HEK293 (cell line): Measurements from ENCODE around the gene CKB.

Experiments
- FEZF1 ChIP-seq: fragments of 450-650 bp; formaldehyde crosslinking; IDR thresholded peaks from 2 replicates; pipeline ENCODE4 v1.5.1; 2016; ENCODE audit warnings: missing biosample characterization, missing genetic modification characterization
- GLIS1 ChIP-seq: fragments of 450-650 bp; formaldehyde crosslinking; IDR thresholded peaks from 2 replicates; pipeline ENCODE4 v1.5.1; 2016; ENCODE audit warnings: missing biosample characterization, missing genetic modification characterization
- GLIS2 ChIP-seq: fragments of 450-650 bp; formaldehyde crosslinking; IDR thresholded peaks from 2 replicates; pipeline ENCODE4 v1.5.1; 2016; ENCODE audit warnings: missing biosample characterization, missing genetic modification characterization
- HIC1 ChIP-seq: fragments of 450-650 bp; formaldehyde crosslinking; IDR thresholded peaks from 2 replicates; pipeline ENCODE4 v1.5.1; 2016; ENCODE audit warnings: missing biosample characterization, missing genetic modification characterization
- KLF7 ChIP-seq: fragments of 450-650 bp; formaldehyde crosslinking; IDR thresholded peaks from 2 replicates; pipeline ENCODE4 v1.5.1; 2016; ENCODE audit warnings: missing biosample characterization, missing genetic modification characterization, borderline replicate concordance
- KLF8 ChIP-seq: fragments of 450-650 bp; formaldehyde crosslinking; IDR thresholded peaks from 2 replicates; pipeline ENCODE4 v1.5.1; 2016; ENCODE audit warnings: missing biosample characterization, missing genetic modification characterization
- KLF9 ChIP-seq: fragments of 450-650 bp; formaldehyde crosslinking; IDR thresholded peaks from 2 replicates; pipeline ENCODE4 v1.5.1; 2016; ENCODE audit warnings: missing biosample characterization, missing genetic modification characterization, low read depth
- SALL2 ChIP-seq: fragments of 450-650 bp; formaldehyde crosslinking; IDR thresholded peaks from 2 replicates; pipeline ENCODE4 v1.5.0; 2017; ENCODE audit warnings: missing biosample characterization, mild to moderate bottlenecking, missing genetic modification characterization, borderline replicate concordance
- SCRT2 ChIP-seq: fragments of 450-650 bp; formaldehyde crosslinking; IDR thresholded peaks from 2 replicates; pipeline ENCODE4 v1.5.1; 2016; ENCODE audit warnings: missing biosample characterization, missing genetic modification characterization
- SP2 ChIP-seq: fragments of 450-650 bp; formaldehyde crosslinking; IDR thresholded peaks from 2 replicates; pipeline ENCODE4 v1.5.1; 2016; ENCODE audit warnings: missing biosample characterization, missing genetic modification characterization
- ZBTB10 ChIP-seq: fragments of 450-650 bp; formaldehyde crosslinking; IDR thresholded peaks from 2 replicates; pipeline ENCODE4 v1.5.1; 2016; ENCODE audit warnings: missing biosample characterization, missing genetic modification characterization
- ZBTB20 ChIP-seq: fragments of 450-650 bp; formaldehyde crosslinking; IDR thresholded peaks from 2 replicates; pipeline ENCODE4 v1.5.1; 2016; ENCODE audit warnings: missing biosample characterization, missing genetic modification characterization
- ZIC2 ChIP-seq: fragments of 450-650 bp; formaldehyde crosslinking; IDR thresholded peaks from 2 replicates; pipeline ENCODE4 v1.5.1; 2016; ENCODE audit warnings: missing biosample characterization, missing genetic modification characterization
- ZNF146 ChIP-seq: fragments of 450-650 bp; formaldehyde crosslinking; IDR thresholded peaks from 2 replicates; pipeline ENCODE4 v1.5.1; 2016; ENCODE audit warnings: missing biosample characterization, missing genetic modification characterization
- ZNF274 ChIP-seq, 2 experiments: fragments of 200-500 bp in 1 of 2; fragments of 450-650 bp in 1 of 2; sonication (Bioruptor generic) in 1 of 2; formaldehyde crosslinking in 1 of 2; IDR thresholded peaks; 2 replicates each; pipeline versions ENCODE4 v1.5.1 to v1.6.1; 2014 to 2016; ENCODE audit warnings: borderline replicate concordance in 1 of 2, inconsistent platforms in 1 of 2, low read length in 1 of 2, missing biosample characterization in 1 of 2, missing genetic modification characterization in 1 of 2
- ZNF280D ChIP-seq: fragments of 450-650 bp; formaldehyde crosslinking; IDR thresholded peaks from 2 replicates; pipeline ENCODE4 v1.5.1; 2016; ENCODE audit warnings: missing biosample characterization, missing genetic modification characterization
- ZNF350 ChIP-seq: fragments of 450-650 bp; formaldehyde crosslinking; IDR thresholded peaks from 2 replicates; pipeline ENCODE4 v1.5.0; 2017; ENCODE audit warnings: missing biosample characterization, mild to moderate bottlenecking, missing genetic modification characterization
- ZNF354C ChIP-seq: fragments of 450-650 bp; formaldehyde crosslinking; IDR thresholded peaks from 2 replicates; pipeline ENCODE4 v1.5.1; 2016; ENCODE audit warnings: missing biosample characterization, missing genetic modification characterization, low read depth, borderline replicate concordance
- ZNF366 ChIP-seq: fragments of 450-650 bp; formaldehyde crosslinking; conservative IDR thresholded peaks from 2 replicates; pipeline ENCODE4 v1.5.1; 2016; ENCODE audit warnings: missing biosample characterization, missing genetic modification characterization
- ZNF394 ChIP-seq: fragments of 450-650 bp; formaldehyde crosslinking; IDR thresholded peaks from 2 replicates; pipeline ENCODE4 v1.5.1; 2016; ENCODE audit warnings: missing biosample characterization, missing genetic modification characterization, mild to moderate bottlenecking, moderate library complexity, borderline replicate concordance
- ZNF404 ChIP-seq: fragments of 450-650 bp; formaldehyde crosslinking; IDR thresholded peaks from 2 replicates; pipeline ENCODE4 v1.5.1; 2017; ENCODE audit warnings: missing biosample characterization, missing genetic modification characterization
- ZNF629 ChIP-seq: fragments of 450-650 bp; formaldehyde crosslinking; IDR thresholded peaks from 2 replicates; pipeline ENCODE4 v1.5.1; 2017; ENCODE audit warnings: missing biosample characterization, missing genetic modification characterization
- ZNF654 ChIP-seq: fragments of 450-650 bp; formaldehyde crosslinking; IDR thresholded peaks from 2 replicates; pipeline ENCODE4 v1.5.1; 2016; ENCODE audit warnings: low read depth, missing biosample characterization, missing genetic modification characterization
- ZNF791 ChIP-seq: fragments of 450-650 bp; formaldehyde crosslinking; IDR thresholded peaks from 2 replicates; pipeline ENCODE4 v1.5.1; 2016; ENCODE audit warnings: missing biosample characterization, missing genetic modification characterization
- TF ChIP-seq, protein P1 (sequence below): fragments of 450-650 bp; formaldehyde crosslinking; IDR thresholded peaks from 2 replicates; pipeline ENCODE4 v1.5.1; 2017; ENCODE audit warnings: missing biosample characterization, missing genetic modification characterization
- TF ChIP-seq, protein P2 (sequence below): fragments of 450-650 bp; formaldehyde crosslinking; IDR thresholded peaks from 2 replicates; pipeline ENCODE4 v1.5.1; 2016; ENCODE audit warnings: missing biosample characterization, missing genetic modification characterization
- TF ChIP-seq, protein P3 (sequence below): fragments of 450-650 bp; formaldehyde crosslinking; IDR thresholded peaks from 2 replicates; pipeline ENCODE4 v1.5.1; 2016; ENCODE audit warnings: missing biosample characterization, missing genetic modification characterization

CKB gene

DNA sequence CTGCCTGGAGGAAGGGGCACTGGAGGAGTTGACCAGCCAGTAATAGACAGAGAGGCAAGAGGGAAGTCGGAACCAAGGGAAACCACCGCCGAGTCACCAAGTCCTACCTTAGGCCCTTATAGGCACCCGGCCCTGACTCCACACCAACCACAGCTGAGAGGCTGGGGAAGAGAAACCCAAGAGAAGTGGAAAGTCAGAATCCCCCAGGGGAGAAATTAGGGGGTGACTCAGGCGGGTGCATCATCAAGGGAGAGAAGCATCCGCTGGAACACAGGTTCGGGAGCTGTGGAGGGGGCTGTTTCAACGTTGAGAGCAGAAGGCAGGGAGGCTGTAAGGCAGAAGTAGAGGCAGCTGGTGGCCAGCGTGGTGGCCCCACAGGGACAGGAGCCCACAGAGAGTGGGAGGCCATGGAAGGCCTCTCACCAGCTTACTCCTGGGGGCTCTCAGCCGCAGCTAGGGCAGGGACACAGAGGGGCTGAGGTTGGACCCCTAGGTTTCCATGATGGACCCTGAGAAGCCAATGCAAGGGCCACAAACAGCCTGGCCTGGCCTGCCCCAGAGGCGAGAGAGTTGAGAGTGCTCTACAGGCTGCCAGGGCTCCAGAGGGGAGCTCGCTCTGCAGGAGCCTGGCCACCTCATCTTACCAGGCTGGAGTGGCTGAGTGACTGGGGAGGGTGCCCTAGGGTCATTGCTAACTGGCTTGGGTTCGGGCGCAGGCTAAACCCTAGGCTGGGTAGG lies 4.9 kb upstream of the CKB start (continued):
- TF ChIP-seq, protein P1, sequence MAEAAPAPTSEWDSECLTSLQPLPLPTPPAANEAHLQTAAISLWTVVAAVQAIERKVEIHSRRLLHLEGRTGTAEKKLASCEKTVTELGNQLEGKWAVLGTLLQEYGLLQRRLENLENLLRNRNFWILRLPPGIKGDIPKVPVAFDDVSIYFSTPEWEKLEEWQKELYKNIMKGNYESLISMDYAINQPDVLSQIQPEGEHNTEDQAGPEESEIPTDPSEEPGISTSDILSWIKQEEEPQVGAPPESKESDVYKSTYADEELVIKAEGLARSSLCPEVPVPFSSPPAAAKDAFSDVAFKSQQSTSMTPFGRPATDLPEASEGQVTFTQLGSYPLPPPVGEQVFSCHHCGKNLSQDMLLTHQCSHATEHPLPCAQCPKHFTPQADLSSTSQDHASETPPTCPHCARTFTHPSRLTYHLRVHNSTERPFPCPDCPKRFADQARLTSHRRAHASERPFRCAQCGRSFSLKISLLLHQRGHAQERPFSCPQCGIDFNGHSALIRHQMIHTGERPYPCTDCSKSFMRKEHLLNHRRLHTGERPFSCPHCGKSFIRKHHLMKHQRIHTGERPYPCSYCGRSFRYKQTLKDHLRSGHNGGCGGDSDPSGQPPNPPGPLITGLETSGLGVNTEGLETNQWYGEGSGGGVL: peak; percentile 23; the same call in 1 of the 2 replicates
- TF ChIP-seq, protein P2, sequence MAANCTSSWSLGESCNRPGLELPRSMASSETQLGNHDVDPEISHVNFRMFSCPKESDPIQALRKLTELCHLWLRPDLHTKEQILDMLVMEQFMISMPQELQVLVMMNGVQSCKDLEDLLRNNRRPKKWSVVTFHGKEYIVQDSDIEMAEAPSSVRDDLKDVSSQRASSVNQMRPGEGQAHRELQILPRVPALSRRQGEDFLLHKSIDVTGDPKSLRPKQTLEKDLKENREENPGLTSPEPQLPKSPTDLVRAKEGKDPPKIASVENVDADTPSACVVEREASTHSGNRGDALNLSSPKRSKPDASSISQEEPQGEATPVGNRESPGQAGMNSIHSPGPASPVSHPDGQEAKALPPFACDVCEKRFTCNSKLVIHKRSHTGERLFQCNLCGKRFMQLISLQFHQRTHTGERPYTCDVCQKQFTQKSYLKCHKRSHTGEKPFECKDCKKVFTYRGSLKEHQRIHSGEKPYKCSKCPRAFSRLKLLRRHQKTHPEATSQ (tag by site-specific recombination): no peak
- peak; percentile 98 for TF ChIP-seq GLIS1 (tag by site-specific recombination)
- TF ChIP-seq ZBTB20 (tag by site-specific recombination): no peak
- peak; percentile 63 for TF ChIP-seq GLIS2 (tag by site-specific recombination)
- no peak for TF ChIP-seq ZNF274 (IDR thresholded peaks at IDR 0.05; ENCODE audit: low read length)
- no peak for TF ChIP-seq ZNF274 (tag by site-specific recombination; IDR thresholded peaks at IDR 0.05; ENCODE audit: borderline replicate concordance)
- TF ChIP-seq ZNF394 (tag by site-specific recombination): no peak
- no peak for TF ChIP-seq HIC1
- TF ChIP-seq ZNF629: no peak
- no peak for TF ChIP-seq FEZF1 (tag by site-specific recombination)
- TF ChIP-seq KLF9 (tag by site-specific recombination): no peak
- TF ChIP-seq KLF7 (tag by site-specific recombination): no peak
- TF ChIP-seq ZNF791: no peak
- no peak for TF ChIP-seq ZNF354C (tag by site-specific recombination)
- TF ChIP-seq ZIC2 (tag by site-specific recombination): peak; percentile 80
- TF ChIP-seq KLF8 (tag by site-specific recombination): no peak
- TF ChIP-seq SALL2 (tag by site-specific recombination): no peak
- TF ChIP-seq SP2 (tag by site-specific recombination): no peak
- no peak for TF ChIP-seq ZNF350 (tag by site-specific recombination)
- TF ChIP-seq SCRT2: 0 out of 2 replicates have a peak, but pooled peaks have one; percentile 13
- TF ChIP-seq ZNF366: no peak
- TF ChIP-seq ZBTB10 (tag by site-specific recombination): no peak
- TF ChIP-seq ZNF654: no peak
- no peak for TF ChIP-seq ZNF404 (tag by site-specific recombination)
- no peak for TF ChIP-seq ZNF146 (tag by site-specific recombination)
- TF ChIP-seq ZNF280D: no peak
- TF ChIP-seq, protein P3, sequence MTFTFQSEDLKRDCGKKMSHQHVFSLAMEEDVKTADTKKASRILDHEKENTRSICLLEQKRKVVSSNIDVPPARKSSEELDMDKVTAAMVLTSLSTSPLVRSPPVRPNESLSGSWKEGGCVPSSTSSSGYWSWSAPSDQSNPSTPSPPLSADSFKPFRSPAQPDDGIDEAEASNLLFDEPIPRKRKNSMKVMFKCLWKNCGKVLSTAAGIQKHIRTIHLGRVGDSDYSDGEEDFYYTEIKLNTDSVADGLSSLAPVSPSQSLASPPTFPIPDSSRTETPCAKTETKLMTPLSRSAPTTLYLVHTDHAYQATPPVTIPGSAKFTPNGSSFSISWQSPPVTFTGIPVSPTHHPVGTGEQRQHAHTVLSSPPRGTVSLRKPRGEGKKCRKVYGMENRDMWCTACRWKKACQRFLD: no peak
